H1 (cell line): Measurements from ENCODE around the gene NFASC. TPM values are rescaled to one million over a fixed set of nuclear protein-coding genes. Genes with fewer than 3 reads are reported as not detected.
A peak's percentile ranks its signal among the peaks of the same experiment; 100 is the strongest.

ENCODE experiments used
- CHD7 ChIP-seq: fragments of 300-600 bp; sonication (generic); IDR thresholded peaks from 2 replicates; pipeline ENCODE4 v1.7.1; 2012; ENCODE audit warnings: low read length, moderate library complexity, mild to moderate bottlenecking, inconsistent platforms; ENCODE audit not compliant: insufficient replicate concordance
- TAF1 ChIP-seq: IDR thresholded peaks from 2 replicates; pipeline ENCODE4 v1.6.1; 2011; ENCODE audit warnings: mild to moderate bottlenecking, low read depth, low read length
- polyA plus RNA-seq, 7 experiments: library from polyadenylated mRNA; depleted of rRNA in 3 of 7; stranded (reverse) in 5 of 7; unstranded in 2 of 7; fragments of >200 nt in 5 of 7; fragments of 200-250 nt in 2 of 7; gene quantifications; 1 replicate in 5 of 7; 2 replicates in 1 of 7; 4 replicates in 1 of 7; pipeline versions ENCODE4 v1.2.1 to v1.2.3, GENCODE V29; 2011 to 2013; ENCODE audit warnings: missing spikeins in 2 of 7, mixed read lengths in 2 of 7
- total RNA-seq: library from RNA; stranded (reverse); fragmentation: NEBNext Ultra II Directional; extraction: Animal tissue kit (Norgen Biotek cat#: 25700); gene quantifications from 2 replicates; pipeline ENCODE4 v1.2.1, GENCODE V29; 2021

The NFASC gene
- total and polyA plus RNA-seq, 2 of the 8 experiments (the other 6 are each of a cell fraction or from before 2014, with no cell fraction given) = 5.0 to 15.2 TPM

GRCh38 chr1:205061665-205062069 lies 191.0 kb downstream of the NFASC start (continued):
- TF ChIP-seq CHD7 (no peak), TAF1 (0 out of 2 replicates have a peak, but pooled peaks have one; percentile 15)
